Activated naive CD4-positive, alpha-beta T cell treated with anti-CD3 and anti-CD28 coated beads, Interleukin-2, amount 10 ng/mL, durations not matched to agents 7 days and 5 days (primary cell): ENCODE data around the gene NUDCD3.

Source experiments
- CTCF ChIA-PET: fragments of 350-600 bp; sonication (Branson Sonifier 250); formaldehyde crosslinking; loops from one replicate; lab custom pipeline; 2021; ENCODE audit warnings: antibody characterized with exemption; lab: Charles Lee
- DNase-seq: peaks from one replicate; pipeline ENCODE4 v3.0.0-alpha.2; 2020
- H3K27ac Mint-ChIP-seq: one replicate; pipeline ENCODE4 v1.8.0; 2021; ENCODE audit warnings: mild to moderate bottlenecking, moderate library complexity, mixed read lengths
- H3K27me3 Mint-ChIP-seq: one replicate; pipeline ENCODE4 v1.8.0; 2021; ENCODE audit warnings: mild to moderate bottlenecking, mixed read lengths
- H3K36me3 Mint-ChIP-seq: one replicate; pipeline ENCODE4 v1.8.0; 2021; ENCODE audit warnings: mixed read lengths
- H3K4me1 Mint-ChIP-seq: one replicate; pipeline ENCODE4 v1.8.0; 2021; ENCODE audit warnings: mixed read lengths
- H3K4me3 Mint-ChIP-seq: one replicate; pipeline ENCODE4 v1.8.0; 2021; ENCODE audit warnings: mild to moderate bottlenecking, moderate library complexity, mixed read lengths
- H3K9me3 Mint-ChIP-seq: one replicate; pipeline ENCODE4 v1.8.0; 2021; ENCODE audit warnings: mixed read lengths

Gene NUDCD3

DNA sequence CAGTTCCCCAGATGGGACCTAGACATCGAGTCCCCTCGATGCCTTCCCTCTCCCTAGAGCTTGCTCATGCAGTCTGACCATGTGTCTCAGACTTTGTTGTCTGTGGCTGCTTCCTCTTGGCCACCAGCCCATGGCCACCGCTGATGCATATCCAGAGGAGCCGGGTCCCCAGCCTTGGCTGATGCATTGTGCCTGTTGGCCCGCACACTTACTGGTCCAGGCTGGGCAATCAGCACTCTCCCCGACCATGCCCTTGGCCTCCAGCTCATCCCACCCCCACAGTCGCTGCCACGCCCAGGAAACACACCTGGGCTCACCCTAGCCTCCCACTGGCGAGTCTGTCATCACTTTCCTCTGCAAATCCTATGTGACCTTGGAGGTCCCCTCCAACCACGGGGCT lies 40.5 kb upstream of the NUDCD3 start:
- no peak for DNase-seq
- peaks cover 4% of the 10 kb centered on the region for H3K4me1 Mint-ChIP-seq
- H3K27ac Mint-ChIP-seq = no peak overlapping the region
- H3K27me3 Mint-ChIP-seq = peaks cover 14% of the 10 kb centered on the region
- no peaks in the 10 kb centered on the region for H3K36me3 Mint-ChIP-seq
- CTCF ChIA-PET = no interaction called here
- H3K4me3 Mint-ChIP-seq = no peak overlapping the region
- peaks cover 4% of the 10 kb centered on the region for H3K9me3 Mint-ChIP-seq

DNA sequence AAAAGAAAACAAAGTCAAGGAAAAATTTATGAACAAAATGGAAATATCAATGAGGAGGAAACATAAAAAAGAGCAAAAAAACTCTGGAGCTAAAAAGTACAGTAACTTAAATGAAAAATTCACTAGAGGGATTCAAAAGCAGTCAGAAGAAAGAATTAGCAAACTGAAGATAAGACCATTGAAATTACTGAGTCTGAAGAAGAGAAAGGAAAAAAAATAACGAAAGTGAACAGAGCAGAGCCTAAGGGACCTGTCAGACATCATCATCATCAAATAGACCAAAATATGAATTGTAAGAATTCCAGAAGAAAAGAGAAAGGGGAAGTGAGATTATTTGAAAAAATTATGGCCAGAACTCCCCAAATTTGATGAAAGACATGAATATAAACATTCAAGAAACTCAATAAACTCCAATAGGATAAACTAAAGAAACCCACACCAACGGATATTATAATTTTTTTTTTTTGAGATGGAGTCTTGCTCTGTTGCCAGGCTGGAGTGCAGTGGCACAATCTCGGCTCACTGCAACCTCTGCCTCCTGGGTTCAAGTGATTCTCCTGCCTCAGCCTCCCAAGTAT lies 34.4 kb upstream of the NUDCD3 start:
- Mint-ChIP-seq H3K9me3 (peaks cover 11% of the 10 kb centered on the region), H3K27ac (no peak overlapping the region), H3K4me1 (no peaks in the 10 kb centered on the region), H3K4me3 (no peak overlapping the region), H3K27me3 (peaks cover 25% of the 10 kb centered on the region), H3K36me3 (no peaks in the 10 kb centered on the region)
- DNase-seq = no peak
- CTCF ChIA-PET = interaction anchor here (1.8 to 1.9 kb wide), 2 partner anchors 9 to 40 kb away, joined by 5 to 6 read pairs; no protein-coding TSS in a partner anchor

DNA sequence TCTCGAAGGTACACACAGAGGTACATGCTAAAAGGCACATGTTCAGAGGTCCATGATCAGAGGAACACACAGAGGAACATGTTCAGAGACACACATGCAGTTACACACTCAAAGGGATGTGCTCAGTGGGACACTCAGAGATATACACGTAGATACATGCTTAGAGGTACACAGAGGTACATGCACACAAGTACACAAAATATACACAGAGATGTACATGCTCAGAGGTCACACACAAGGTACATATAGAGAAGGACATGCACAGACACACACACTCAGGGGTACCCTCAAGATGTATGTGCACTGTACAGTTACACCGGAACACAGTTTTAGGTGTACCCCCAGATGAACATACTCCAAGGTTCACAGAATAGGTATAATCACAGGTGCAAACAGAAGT lies 31.9 kb upstream of the NUDCD3 start:
- Mint-ChIP-seq H3K4me1 (no peaks in the 10 kb centered on the region), H3K9me3 (peaks cover 9% of the 10 kb centered on the region), H3K27me3 (peaks cover 38% of the 10 kb centered on the region), H3K36me3 (no peaks in the 10 kb centered on the region), H3K27ac (no peak overlapping the region), H3K4me3 (no peak overlapping the region)
- DNase-seq = no peak
- CTCF ChIA-PET = interaction anchor here (1.9 kb wide), 1 partner anchor 12 kb away, joined by 5 read pairs; no protein-coding TSS in a partner anchor

- no peak overlapping the region for H3K27ac Mint-ChIP-seq
- no peaks in the 10 kb centered on the region for H3K4me1 Mint-ChIP-seq
- H3K4me3 Mint-ChIP-seq = no peak overlapping the region
- peaks cover 9% of the 10 kb centered on the region for H3K9me3 Mint-ChIP-seq
- CTCF ChIA-PET = interaction anchor here (0.5 to 1.9 kb wide), 3 partner anchors 13 to 564 kb away, joined by 3 to 5 read pairs (median 4); no protein-coding TSS in a partner anchor
- H3K27me3 Mint-ChIP-seq = peaks cover 40% of the 10 kb centered on the region
- no peaks in the 10 kb centered on the region for H3K36me3 Mint-ChIP-seq
- DNase-seq = no peak
These were observed 31.1 kb upstream of the NUDCD3 start for GRCh38 chr7:44521347-44522095.

DNA sequence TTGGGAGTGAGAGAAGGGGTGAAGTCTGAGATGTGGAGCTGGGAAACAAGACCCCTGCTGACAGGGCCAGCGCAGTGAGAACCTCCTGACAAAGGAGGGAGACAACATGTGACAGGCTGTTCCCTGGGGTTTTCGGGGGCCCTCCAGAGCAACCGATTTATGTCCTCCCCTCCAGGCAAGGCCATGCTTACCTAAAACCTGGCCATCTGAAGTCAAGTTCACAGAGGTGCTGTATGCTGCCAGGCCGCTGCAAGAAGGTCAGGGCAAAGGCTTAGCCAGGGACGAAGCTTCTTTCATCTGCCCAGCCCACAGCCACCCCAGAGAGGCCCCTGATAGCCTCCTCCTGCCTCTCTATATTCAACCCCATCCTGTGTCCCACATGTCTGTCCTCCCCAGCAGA lies 30.1 kb upstream of the NUDCD3 start:
- peaks cover 5% of the 10 kb centered on the region for H3K9me3 Mint-ChIP-seq
- no peaks in the 10 kb centered on the region for H3K36me3 Mint-ChIP-seq
- H3K4me3 Mint-ChIP-seq = no peak overlapping the region
- no peak overlapping the region for H3K27ac Mint-ChIP-seq
- no peak for DNase-seq
- peaks cover 38% of the 10 kb centered on the region for H3K27me3 Mint-ChIP-seq
- CTCF ChIA-PET = interaction anchor here (1.2 kb wide), 1 partner anchor 14 kb away, joined by 4 read pairs; no protein-coding TSS in a partner anchor
- H3K4me1 Mint-ChIP-seq = no peaks in the 10 kb centered on the region

- DNase-seq = no peak
- CTCF ChIA-PET = interaction anchor here (0.7 to 2.6 kb wide), 2 partner anchors 46 to 88 kb away, joined by 3 to 8 read pairs; no protein-coding TSS in a partner anchor
- H3K4me1 Mint-ChIP-seq = no peaks in the 10 kb centered on the region
- H3K4me3 Mint-ChIP-seq = no peak overlapping the region
- H3K9me3 Mint-ChIP-seq = no peaks in the 10 kb centered on the region
- H3K27me3 Mint-ChIP-seq = peaks cover 38% of the 10 kb centered on the region
- H3K36me3 Mint-ChIP-seq = no peaks in the 10 kb centered on the region
- no peak overlapping the region for H3K27ac Mint-ChIP-seq
These were observed 29.1 kb upstream of the NUDCD3 start for GRCh38 chr7:44519546-44519945.

GRCh38 chr7:44518761-44519160 lies 28.3 kb upstream of the NUDCD3 start:
- CTCF ChIA-PET = interaction anchor here (2.6 kb wide), 1 partner anchor 47 kb away, joined by 8 read pairs; no protein-coding TSS in a partner anchor
- Mint-ChIP-seq H3K4me3 (no peak overlapping the region), H3K9me3 (no peaks in the 10 kb centered on the region), H3K4me1 (no peaks in the 10 kb centered on the region), H3K36me3 (no peaks in the 10 kb centered on the region), H3K27me3 (peaks cover 43% of the 10 kb centered on the region), H3K27ac (no peak overlapping the region)
- DNase-seq = no peak

- H3K27ac Mint-ChIP-seq = no peak overlapping the region
- no peak overlapping the region for H3K4me3 Mint-ChIP-seq
- H3K4me1 Mint-ChIP-seq = no peaks in the 10 kb centered on the region
- no peaks in the 10 kb centered on the region for H3K9me3 Mint-ChIP-seq
- H3K36me3 Mint-ChIP-seq = no peaks in the 10 kb centered on the region
- peaks cover 49% of the 10 kb centered on the region for H3K27me3 Mint-ChIP-seq
- no peak for DNase-seq
- CTCF ChIA-PET = interaction anchor here (2.6 kb wide), 1 partner anchor 48 kb away, joined by 8 read pairs; no protein-coding TSS in a partner anchor
These were observed 26.7 kb upstream of the NUDCD3 start for GRCh38 chr7:44517175-44517574.

- Mint-ChIP-seq H3K27me3 (peaks cover 48% of the 10 kb centered on the region), H3K4me3 (no peak overlapping the region), H3K27ac (no peak overlapping the region), H3K4me1 (no peaks in the 10 kb centered on the region), H3K9me3 (no peaks in the 10 kb centered on the region), H3K36me3 (no peaks in the 10 kb centered on the region)
- CTCF ChIA-PET = interaction anchor here (0.9 kb wide), 1 partner anchor 20 kb away, joined by 3 read pairs; no protein-coding TSS in a partner anchor
- no peak for DNase-seq
These were observed 25.3 kb upstream of the NUDCD3 start for GRCh38 chr7:44515590-44516268.

- DNase-seq = no peak
- no peak overlapping the region for H3K4me3 Mint-ChIP-seq
- no peaks in the 10 kb centered on the region for H3K36me3 Mint-ChIP-seq
- H3K27ac Mint-ChIP-seq = no peak overlapping the region
- CTCF ChIA-PET = interaction anchor here (1.2 kb wide), 1 partner anchor 22 kb away, joined by 3 read pairs; no protein-coding TSS in a partner anchor
- no peaks in the 10 kb centered on the region for H3K4me1 Mint-ChIP-seq
- peaks cover 2% of the 10 kb centered on the region for H3K9me3 Mint-ChIP-seq
- peaks cover 42% of the 10 kb centered on the region for H3K27me3 Mint-ChIP-seq
These were observed 22.3 kb upstream of the NUDCD3 start for GRCh38 chr7:44512736-44513135.

GRCh38 chr7:44511863-44512468 lies 21.5 kb upstream of the NUDCD3 start:
- no peak overlapping the region for H3K4me3 Mint-ChIP-seq

DNA sequence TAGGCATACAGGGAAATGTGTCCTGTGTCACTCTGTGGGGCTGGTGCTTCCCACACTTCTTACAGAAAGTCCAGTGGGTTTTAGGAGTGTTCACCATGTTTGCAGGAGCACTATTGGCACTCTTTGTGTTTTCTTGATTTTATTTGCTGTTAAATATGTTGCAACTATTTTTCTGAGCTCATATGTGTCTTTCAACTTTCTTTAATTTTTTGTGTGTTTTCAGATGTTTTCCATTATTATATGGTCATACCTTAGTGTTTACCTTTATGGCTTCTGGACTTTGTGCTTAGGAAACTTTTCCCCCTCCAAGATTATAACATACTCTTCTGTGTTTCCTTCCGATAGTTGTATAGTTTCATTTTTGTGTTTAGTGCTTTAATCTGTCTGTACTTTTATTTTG lies 20.8 kb upstream of the NUDCD3 start:
- H3K36me3 Mint-ChIP-seq = no peaks in the 10 kb centered on the region
- H3K4me3 Mint-ChIP-seq = no peak overlapping the region
- no peak overlapping the region for H3K27ac Mint-ChIP-seq
- peaks cover 9% of the 10 kb centered on the region for H3K9me3 Mint-ChIP-seq
- DNase-seq = no peak
- H3K4me1 Mint-ChIP-seq = no peaks in the 10 kb centered on the region
- CTCF ChIA-PET = no interaction called here
- peaks cover 38% of the 10 kb centered on the region for H3K27me3 Mint-ChIP-seq

More at GRCh38 chr7:44511863-44512468, 21.5 kb upstream of the NUDCD3 start:
- CTCF ChIA-PET = interaction anchor here (1.2 kb wide), 1 partner anchor 23 kb away, joined by 3 read pairs; no protein-coding TSS in a partner anchor
- Mint-ChIP-seq H3K27me3 (peaks cover 42% of the 10 kb centered on the region), H3K9me3 (peaks cover 5% of the 10 kb centered on the region), H3K4me1 (no peaks in the 10 kb centered on the region), H3K36me3 (no peaks in the 10 kb centered on the region), H3K27ac (no peak overlapping the region)
- no peak for DNase-seq

GRCh38 chr7:44508328-44509030 lies 18.0 kb upstream of the NUDCD3 start:
- H3K36me3 Mint-ChIP-seq = no peaks in the 10 kb centered on the region
- H3K4me1 Mint-ChIP-seq = no peaks in the 10 kb centered on the region
- peaks cover 31% of the 10 kb centered on the region for H3K27me3 Mint-ChIP-seq
- DNase-seq = no peak
- no peak overlapping the region for H3K27ac Mint-ChIP-seq
- peaks cover 12% of the 10 kb centered on the region for H3K9me3 Mint-ChIP-seq
- no peak overlapping the region for H3K4me3 Mint-ChIP-seq
- CTCF ChIA-PET = no interaction called here
